ENCODE measurements around the gene KLHL40. TPM values are rescaled to one million over a fixed set of nuclear protein-coding genes. Genes with fewer than 3 reads are reported as not detected.

The KLHL40 gene
- total and polyA plus RNA-seq, 2 donors (not counting 1 experiment from before 2014, with no cell fraction given), result not detected

GRCh38 chr3:42736081-42736480, 50.7 kb downstream of the KLHL40 start:
- H3K4me1 ChIP-seq (ENCODE audit: control insufficient read depth in 2 of 2, insufficient read depth in 2 of 2, low read length in 2 of 2), result peaks cover 3 to 6% of the 10 kb centered on the region in 2 donors
- no peak for TF ChIP-seq EZH2 (IDR thresholded peaks at IDR 0.05; ENCODE audit: borderline replicate concordance, insufficient read depth, low read depth, low read length, poor library complexity, severe bottlenecking)
- H3K27me3 ChIP-seq (replicated peaks in 1 of 4; ENCODE audit: control extremely low read depth in 1 of 4, control insufficient read depth in 3 of 4, insufficient read depth in 4 of 4, low read length in 3 of 4), result no peaks in the 10 kb centered on the region
- H3K4me2 ChIP-seq (replicated peaks; ENCODE audit: low read depth, low read length, poor library complexity, severe bottlenecking), result no peak overlapping the region
- POLR2A ChIA-PET, result no interaction called here
- no peaks in the 10 kb centered on the region for H3K36me3 ChIP-seq (replicated peaks in 1 of 2; ENCODE audit: control extremely low read depth in 1 of 2, control insufficient read depth in 1 of 2, extremely low read depth in 1 of 2, insufficient read depth in 2 of 2, low read length in 1 of 2)
- CTCF ChIA-PET, result interaction anchor here (3.4 kb wide), 1 partner anchor 9 kb away, joined by 13 read pairs; no protein-coding TSS in a partner anchor
- no peak overlapping the region for H3K27ac ChIP-seq (ENCODE audit: low read length in 2 of 2)
- ATAC-seq (ENCODE audit: low read depth) (no peak), DNase-seq (no peak)
- no peaks in the 10 kb centered on the region for H3K79me2 ChIP-seq (ENCODE audit: control insufficient read depth, insufficient read depth, low read length)
- WGBS (ENCODE audit: insufficient coverage), result no CpG with 5 or more reads among the region's 1 CpG
- no peak overlapping the region for H2AFZ ChIP-seq (ENCODE audit: insufficient read depth, low read depth, low read length, poor library complexity, severe bottlenecking)
- H3K9me3 ChIP-seq (ENCODE audit: control extremely low read depth in 1 of 3, control insufficient read depth in 2 of 3, insufficient read depth in 1 of 3, low read length in 2 of 3), result no peaks in the 10 kb centered on the region
- H3K4me1 Mint-ChIP-seq, result peaks cover 15% of the 10 kb centered on the region
- no peak overlapping the region for H3K4me3 Mint-ChIP-seq
- intact Hi-C loops (cut with micrococcal nuclease), result no loop called here
- H3K9ac ChIP-seq (ENCODE audit: low read length), result no peak overlapping the region
- H3K27ac Mint-ChIP-seq, result no peak overlapping the region
- H3K4me3 ChIP-seq (ENCODE audit: control extremely low read depth in 1 of 5, extremely low read depth in 1 of 5, insufficient read depth in 1 of 5, low read depth in 2 of 5, low read length in 4 of 5), result no peak overlapping the region
- H3K27me3 Mint-ChIP-seq, result no peaks in the 10 kb centered on the region
- H4K20me1 ChIP-seq (ENCODE audit: control insufficient read depth, insufficient read depth, low read length, poor library complexity, severe bottlenecking), result no peaks in the 10 kb centered on the region
- H3K9me3 Mint-ChIP-seq (ENCODE audit: insufficient read depth), result no peaks in the 10 kb centered on the region

- ChIA-PET POLR2A (no interaction called here), CTCF (interaction anchor here (3.4 kb wide), 1 partner anchor 9 kb away, joined by 13 read pairs; no protein-coding TSS in a partner anchor)
- H3K4me1 Mint-ChIP-seq, result peaks cover 15% of the 10 kb centered on the region
- no peak for ATAC-seq (ENCODE audit: low read depth)
- Histone ChIP-seq H4K20me1 (ENCODE audit: control insufficient read depth, insufficient read depth, low read length, poor library complexity, severe bottlenecking) (no peaks in the 10 kb centered on the region), H3K4me3 (ENCODE audit: control extremely low read depth in 1 of 5, extremely low read depth in 1 of 5, insufficient read depth in 1 of 5, low read depth in 2 of 5, low read length in 4 of 5) (no peak overlapping the region), H2AFZ (ENCODE audit: insufficient read depth, low read depth, low read length, poor library complexity, severe bottlenecking) (no peak overlapping the region), H3K4me2 (replicated peaks; ENCODE audit: low read depth, low read length, poor library complexity, severe bottlenecking) (no peak overlapping the region), H3K27me3 (replicated peaks in 1 of 4; ENCODE audit: control extremely low read depth in 1 of 4, control insufficient read depth in 3 of 4, insufficient read depth in 4 of 4, low read length in 3 of 4) (no peaks in the 10 kb centered on the region), H3K9me3 (ENCODE audit: control extremely low read depth in 1 of 3, control insufficient read depth in 2 of 3, insufficient read depth in 1 of 3, low read length in 2 of 3) (no peaks in the 10 kb centered on the region), H3K36me3 (replicated peaks in 1 of 2; ENCODE audit: control extremely low read depth in 1 of 2, control insufficient read depth in 1 of 2, extremely low read depth in 1 of 2, insufficient read depth in 2 of 2, low read length in 1 of 2) (no peaks in the 10 kb centered on the region), H3K79me2 (ENCODE audit: control insufficient read depth, insufficient read depth, low read length) (no peaks in the 10 kb centered on the region), H3K27ac (ENCODE audit: low read length in 2 of 2) (no peak overlapping the region), H3K9ac (ENCODE audit: low read length) (no peak overlapping the region), H3K4me1 (ENCODE audit: control insufficient read depth in 2 of 2, insufficient read depth in 2 of 2, low read length in 2 of 2) (peaks cover 3 to 6% of the 10 kb centered on the region in 2 donors)
- H3K4me3 Mint-ChIP-seq, result no peak overlapping the region
- TF ChIP-seq, protein P1, sequence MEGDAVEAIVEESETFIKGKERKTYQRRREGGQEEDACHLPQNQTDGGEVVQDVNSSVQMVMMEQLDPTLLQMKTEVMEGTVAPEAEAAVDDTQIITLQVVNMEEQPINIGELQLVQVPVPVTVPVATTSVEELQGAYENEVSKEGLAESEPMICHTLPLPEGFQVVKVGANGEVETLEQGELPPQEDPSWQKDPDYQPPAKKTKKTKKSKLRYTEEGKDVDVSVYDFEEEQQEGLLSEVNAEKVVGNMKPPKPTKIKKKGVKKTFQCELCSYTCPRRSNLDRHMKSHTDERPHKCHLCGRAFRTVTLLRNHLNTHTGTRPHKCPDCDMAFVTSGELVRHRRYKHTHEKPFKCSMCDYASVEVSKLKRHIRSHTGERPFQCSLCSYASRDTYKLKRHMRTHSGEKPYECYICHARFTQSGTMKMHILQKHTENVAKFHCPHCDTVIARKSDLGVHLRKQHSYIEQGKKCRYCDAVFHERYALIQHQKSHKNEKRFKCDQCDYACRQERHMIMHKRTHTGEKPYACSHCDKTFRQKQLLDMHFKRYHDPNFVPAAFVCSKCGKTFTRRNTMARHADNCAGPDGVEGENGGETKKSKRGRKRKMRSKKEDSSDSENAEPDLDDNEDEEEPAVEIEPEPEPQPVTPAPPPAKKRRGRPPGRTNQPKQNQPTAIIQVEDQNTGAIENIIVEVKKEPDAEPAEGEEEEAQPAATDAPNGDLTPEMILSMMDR (IDR thresholded peaks at IDR 0.05), result no peak
- no peak for TF ChIP-seq EZH2 (IDR thresholded peaks at IDR 0.05; ENCODE audit: borderline replicate concordance, insufficient read depth, low read depth, low read length, poor library complexity, severe bottlenecking)
- intact Hi-C loops (cut with micrococcal nuclease), result no loop called here
- no peaks in the 10 kb centered on the region for H3K9me3 Mint-ChIP-seq (ENCODE audit: insufficient read depth)
- H3K27me3 Mint-ChIP-seq, result no peaks in the 10 kb centered on the region
- WGBS (ENCODE audit: insufficient coverage), result 100% methylated on average over 2 of the region's 6 CpGs
- no peak for DNase-seq
- H3K27ac Mint-ChIP-seq, result no peak overlapping the region
Measured at GRCh38 chr3:42736531-42736930, 51.2 kb downstream of the KLHL40 start.

All from B cell (primary cell).